NCI-H82 treated with DMSO at 0.1 percent for 48 hours (cell line): ENCODE measurements around the gene CCDC148.
"Not testable (repeated sequence)": the region's sequence is repeated elsewhere in the genome, so short reads cannot be mapped to it uniquely, and the experiment has no call there.

Source experiments
- DNase-seq: peaks from one replicate; lab custom pipeline; 2025; ENCODE audit not compliant: unreplicated experiment; lab: John Stamatoyannopoulos, UW

CCDC148 gene

GRCh38 chr2:158439062-158439461, 17.5 kb downstream of the CCDC148 start:
- not testable (repeated sequence) for DNase-seq

- not testable (repeated sequence) for DNase-seq
These were observed 22.8 kb downstream of the CCDC148 start for GRCh38 chr2:158433716-158434115.

GRCh38 chr2:158432117-158432516, 24.4 kb downstream of the CCDC148 start:
- DNase-seq, result no peak

GRCh38 chr2:158414538-158414937, 42.0 kb downstream of the CCDC148 start:
- DNase-seq, result no peak

GRCh38 chr2:158413581-158413980, 43.0 kb downstream of the CCDC148 start:
- no peak for DNase-seq

- DNase-seq, result no peak
These were observed 44.3 kb downstream of the CCDC148 start for GRCh38 chr2:158412206-158412605.

- DNase-seq, result no peak
These were observed 44.8 kb downstream of the CCDC148 start for GRCh38 chr2:158411748-158412147.

GRCh38 chr2:158410132-158410531, 46.4 kb downstream of the CCDC148 start:
- DNase-seq, result no peak

- DNase-seq, result no peak
These were observed 49.5 kb downstream of the CCDC148 start for GRCh38 chr2:158407031-158407430.

- DNase-seq, result no peak
These were observed 51.2 kb downstream of the CCDC148 start for GRCh38 chr2:158405341-158405740.

- no peak for DNase-seq
These were observed 53.3 kb downstream of the CCDC148 start for GRCh38 chr2:158403237-158403636.

- no peak for DNase-seq
These were observed 53.9 kb downstream of the CCDC148 start for GRCh38 chr2:158402665-158403064.

GRCh38 chr2:158395166-158395565, 61.4 kb downstream of the CCDC148 start:
- no peak for DNase-seq

- no peak for DNase-seq
These were observed 62.1 kb downstream of the CCDC148 start for GRCh38 chr2:158394453-158394852.

- DNase-seq, result no peak
These were observed 62.7 kb downstream of the CCDC148 start for GRCh38 chr2:158393886-158394285.

GRCh38 chr2:158392687-158393086, 63.9 kb downstream of the CCDC148 start:
- no peak for DNase-seq

- DNase-seq, result no peak
These were observed 64.7 kb downstream of the CCDC148 start for GRCh38 chr2:158391876-158392275.

GRCh38 chr2:158391361-158391760, 65.2 kb downstream of the CCDC148 start:
- DNase-seq, result no peak

- no peak for DNase-seq
These were observed 68.4 kb downstream of the CCDC148 start for GRCh38 chr2:158388159-158388558.

- DNase-seq, result no peak
These were observed 70.9 kb downstream of the CCDC148 start for GRCh38 chr2:158385646-158386045.

- no peak for DNase-seq
These were observed 74.6 kb downstream of the CCDC148 start for GRCh38 chr2:158381978-158382377.

GRCh38 chr2:158381205-158381604, 75.3 kb downstream of the CCDC148 start:
- DNase-seq, result no peak

- no peak for DNase-seq
These were observed 75.8 kb downstream of the CCDC148 start for GRCh38 chr2:158380746-158381145.

GRCh38 chr2:158378926-158379325, 77.6 kb downstream of the CCDC148 start:
- no peak for DNase-seq
